Esophagus muscularis mucosa (tissue), 4 donors: ENCODE data around the gene ANKRD28.

Source experiments
- CTCF ChIP-seq, 3 experiments: fragments of 200-600 bp in 2 of 3; fragments of 450-650 bp in 1 of 3; sonication (generic) in 2 of 3; IDR thresholded peaks; one replicate each; pipeline ENCODE4 v1.5.1; 2017 to 2019; ENCODE audit warnings: antibody characterized with exemption in 3 of 3, mild to moderate bottlenecking in 2 of 3, moderate library complexity in 1 of 3
- EP300 ChIP-seq: sonication (generic); formaldehyde crosslinking; IDR thresholded peaks from one replicate; pipeline ENCODE4 v1.6.1; 2017; ENCODE audit warnings: antibody characterized with exemption
- POLR2A ChIP-seq: fragments of 450-650 bp; IDR thresholded peaks from one replicate; pipeline ENCODE4 v1.6.1; 2017; ENCODE audit warnings: antibody characterized with exemption, moderate library complexity, mild to moderate bottlenecking, low read depth

- no peak for TF ChIP-seq POLR2A
- TF ChIP-seq CTCF (IDR thresholded peaks at IDR 0.05): no peak
- TF ChIP-seq EP300: no peak
Observed at GRCh38 chr3:15795651-15796308, 2.0 kb downstream of the ANKRD28 start.
